Measurements from ENCODE around the gene CCDC24. TPM values are rescaled to one million over a fixed set of nuclear protein-coding genes. Genes with fewer than 3 reads are reported as not detected.

CCDC24 gene
- total and polyA plus RNA-seq, 2 donors (not counting 3 experiments of a cell fraction or from before 2014, with no cell fraction given): 2.2 to 3.1 TPM

DNA sequence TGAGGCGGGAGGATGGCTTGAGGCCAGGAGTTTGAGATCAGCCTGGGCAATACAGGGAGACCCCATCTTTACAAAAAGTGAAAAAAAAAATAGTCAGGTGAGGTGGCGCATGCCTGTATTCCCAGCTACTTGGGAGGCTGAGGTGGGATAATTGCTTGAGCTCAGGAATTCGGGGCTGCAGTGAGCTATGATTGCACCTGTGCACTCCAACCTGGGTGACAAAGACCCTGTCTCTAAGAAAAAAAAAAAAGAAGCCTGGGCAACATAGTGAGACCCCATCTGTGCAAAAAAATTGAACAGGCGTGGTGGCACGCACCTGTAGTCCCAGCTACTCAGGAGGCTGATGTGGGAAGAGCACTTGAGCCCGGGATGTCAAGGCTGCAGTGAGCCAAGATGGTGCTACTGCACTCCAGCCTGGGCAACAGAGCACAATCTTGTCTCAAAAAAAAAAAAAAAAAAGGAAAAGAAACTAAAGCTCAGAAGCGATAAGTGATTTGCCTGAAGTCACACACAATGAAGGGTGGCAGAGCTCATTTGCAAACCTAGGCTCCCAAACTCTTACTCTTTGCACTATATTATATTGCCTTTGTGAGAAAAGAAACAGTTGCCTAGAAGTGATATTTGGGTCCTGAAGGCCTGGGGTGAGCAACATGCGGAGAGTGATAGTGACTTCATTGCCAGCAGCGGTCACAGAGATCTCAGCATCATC lies 2.0 kb downstream of the CCDC24 start:
- Histone ChIP-seq H3K27me3 (ENCODE audit: control insufficient read depth in 2 of 2, insufficient read depth in 2 of 2, low read length in 2 of 2) (no peaks in the 10 kb centered on the region), H4K20me1 (replicated peaks; ENCODE audit: control insufficient read depth, extremely low read depth, insufficient read depth, low read length) (no peaks in the 10 kb centered on the region), H3K36me3 (ENCODE audit: control insufficient read depth in 2 of 2, extremely low read depth in 1 of 2, insufficient read depth in 2 of 2, low read length in 2 of 2) (no peaks in the 10 kb centered on the region), H3K9me1 (replicated peaks; ENCODE audit: control insufficient read depth, extremely low read depth, insufficient read depth, low read length) (no peaks in the 10 kb centered on the region), H3K27ac (ENCODE audit: insufficient read depth, low read depth, low read length) (no peak overlapping the region), H2AFZ (ENCODE audit: low read depth, low read length) (no peak overlapping the region), H3K4me1 (ENCODE audit: control insufficient read depth, extremely low read depth, insufficient read depth, low read length) (peaks cover 7% of the 10 kb centered on the region), H3K4me3 (replicated peaks in 1 of 3; ENCODE audit: insufficient read depth in 1 of 3, low read depth in 1 of 3, low read length in 3 of 3) (no peak overlapping the region), H3K4me2 (ENCODE audit: insufficient read depth, low read length) (no peak overlapping the region), H3K9ac (replicated peaks; ENCODE audit: extremely low read depth, insufficient read depth, low read length) (no peak overlapping the region), H3K79me2 (ENCODE audit: control insufficient read depth, insufficient read depth, low read length) (no peaks in the 10 kb centered on the region), H3K9me3 (replicated peaks; ENCODE audit: control insufficient read depth, insufficient read depth, low read length) (no peaks in the 10 kb centered on the region)
- ChIA-PET CTCF (interaction anchor here (0.7 to 3.3 kb wide), 5 partner anchors 9 to 230 kb away, joined by 3 to 14 read pairs (median 7); no protein-coding TSS in a partner anchor), POLR2A (no interaction called here)
- dilution Hi-C loops (cut with MboI; ENCODE audit: extremely low pct_ligation_motif_present, low sequenced_read_pairs): no loop called here
- intact Hi-C loops (cut with micrococcal nuclease): loop anchor here (5.0 kb wide), 2 partner anchors 39 to 231 kb away; partner anchors contain the start of gene SLC6A9
- BruUV-seq (replicated peaks): no TSS peak
- TF ChIP-seq JUN (IDR thresholded peaks at IDR 0.05; ENCODE audit: borderline replicate concordance, insufficient read depth, insufficient read length, low read depth) (no peak), POLR2AphosphoS5 (IDR thresholded peaks at IDR 0.05; ENCODE audit: insufficient read depth, low read depth, low read length) (no peak), EZH2 (IDR thresholded peaks at IDR 0.05; ENCODE audit: borderline replicate concordance, low read depth, low read length, severe bottlenecking) (no peak), MYC (IDR thresholded peaks at IDR 0.05; ENCODE audit: low read depth, low read length) (no peak), POLR2A (IDR thresholded peaks at IDR 0.05; ENCODE audit: low read depth, low read length) (no peak), GATA2 (IDR thresholded peaks at IDR 0.05; ENCODE audit: insufficient read depth, insufficient read length, low read depth, low read length) (no peak), FOS (IDR thresholded peaks at IDR 0.05; ENCODE audit: borderline replicate concordance, insufficient read depth, low read length) (no peak)
- TF ChIP-seq, protein P1, sequence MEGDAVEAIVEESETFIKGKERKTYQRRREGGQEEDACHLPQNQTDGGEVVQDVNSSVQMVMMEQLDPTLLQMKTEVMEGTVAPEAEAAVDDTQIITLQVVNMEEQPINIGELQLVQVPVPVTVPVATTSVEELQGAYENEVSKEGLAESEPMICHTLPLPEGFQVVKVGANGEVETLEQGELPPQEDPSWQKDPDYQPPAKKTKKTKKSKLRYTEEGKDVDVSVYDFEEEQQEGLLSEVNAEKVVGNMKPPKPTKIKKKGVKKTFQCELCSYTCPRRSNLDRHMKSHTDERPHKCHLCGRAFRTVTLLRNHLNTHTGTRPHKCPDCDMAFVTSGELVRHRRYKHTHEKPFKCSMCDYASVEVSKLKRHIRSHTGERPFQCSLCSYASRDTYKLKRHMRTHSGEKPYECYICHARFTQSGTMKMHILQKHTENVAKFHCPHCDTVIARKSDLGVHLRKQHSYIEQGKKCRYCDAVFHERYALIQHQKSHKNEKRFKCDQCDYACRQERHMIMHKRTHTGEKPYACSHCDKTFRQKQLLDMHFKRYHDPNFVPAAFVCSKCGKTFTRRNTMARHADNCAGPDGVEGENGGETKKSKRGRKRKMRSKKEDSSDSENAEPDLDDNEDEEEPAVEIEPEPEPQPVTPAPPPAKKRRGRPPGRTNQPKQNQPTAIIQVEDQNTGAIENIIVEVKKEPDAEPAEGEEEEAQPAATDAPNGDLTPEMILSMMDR (IDR thresholded peaks at IDR 0.05; ENCODE audit: extremely low read depth in 1 of 2, insufficient read depth in 1 of 2, low read depth in 1 of 2, low read length in 2 of 2): no peak
- FAIRE-seq (no peak), DNase-seq (ENCODE audit: low read depth, low spot score) (no peak)

Measured in endothelial cell of umbilical vein (primary cell).